SK-N-SH (cell line): ENCODE measurements around the gene IFT122.

Experiments
- EZH2phosphoT487 ChIP-seq: fragments of 200-600 bp; sonication (generic); IDR thresholded peaks from 2 replicates; pipeline ENCODE4 v1.6.1; 2017; ENCODE audit warnings: low read depth, mixed run types, mild to moderate bottlenecking, antibody characterized with exemption, moderate library complexity, borderline replicate concordance
- FOXM1 ChIP-seq: IDR thresholded peaks from 2 replicates; pipeline ENCODE4 v1.4.0; 2012; ENCODE audit warnings: low read depth, mild to moderate bottlenecking
- GABPA ChIP-seq: IDR thresholded peaks from 2 replicates; pipeline ENCODE4 v1.4.0; 2012; ENCODE audit warnings: low read depth, mild to moderate bottlenecking
- MAX ChIP-seq: IDR thresholded peaks from 2 replicates; pipeline ENCODE4 v1.4.0; 2012; ENCODE audit warnings: low read depth
- NFIC ChIP-seq: IDR thresholded peaks from 2 replicates; pipeline ENCODE4 v1.4.0; 2012; ENCODE audit warnings: borderline replicate concordance
- POLR2AphosphoS5 ChIP-seq: IDR thresholded peaks from 2 replicates; pipeline ENCODE4 v1.6.1; 2012; ENCODE audit warnings: low read depth, low read length
- RAD21 ChIP-seq: IDR thresholded peaks from 2 replicates; pipeline ENCODE4 v1.6.1; 2012; ENCODE audit warnings: mild to moderate bottlenecking, low read length
- TAF1 ChIP-seq: IDR thresholded peaks from 2 replicates; pipeline ENCODE4 v1.6.1; 2012; ENCODE audit warnings: low read depth, mild to moderate bottlenecking, low read length, moderate library complexity, borderline replicate concordance
- YY1 ChIP-seq: IDR thresholded peaks from 2 replicates; pipeline ENCODE4 v1.4.0; 2012; ENCODE audit warnings: low read depth, mild to moderate bottlenecking
- TF ChIP-seq, protein P1 (sequence below): fragments of 200-600 bp; sonication (generic); IDR thresholded peaks from 2 replicates; pipeline ENCODE4 v1.6.1; 2017; ENCODE audit warnings: antibody characterized with exemption, mild to moderate bottlenecking, moderate library complexity
- TF ChIP-seq, protein P2 (sequence below): IDR thresholded peaks from 2 replicates; pipeline ENCODE4 v1.4.0; 2012; ENCODE audit warnings: low read depth, borderline replicate concordance
- TF ChIP-seq, protein P3 (sequence below): fragments of 150-350 bp; IDR thresholded peaks from 2 replicates; pipeline ENCODE4 v1.6.1; 2017; ENCODE audit warnings: antibody characterized with exemption, low read length, low read depth, borderline replicate concordance

DNA sequence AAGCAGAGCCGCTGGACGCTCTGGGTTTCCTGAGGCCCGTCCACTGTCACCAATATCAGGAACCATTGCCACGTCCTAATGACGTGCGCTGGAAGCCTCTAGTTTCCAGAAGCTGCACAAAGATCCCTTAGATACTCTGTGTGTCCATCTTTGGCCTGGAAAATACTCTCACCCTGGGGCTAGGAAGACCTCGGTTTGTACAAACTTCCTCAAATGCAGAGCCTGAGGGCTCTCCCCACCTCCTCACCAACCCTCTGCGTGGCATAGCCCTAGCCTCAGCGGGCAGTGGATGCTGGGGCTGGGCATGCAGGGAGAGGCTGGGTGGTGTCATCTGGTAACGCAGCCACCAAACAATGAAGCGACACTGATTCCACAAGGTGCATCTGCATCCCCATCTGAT, 91.7 kb downstream of the IFT122 start:
- no peak for TF ChIP-seq FOXM1
- TF ChIP-seq, protein P1, sequence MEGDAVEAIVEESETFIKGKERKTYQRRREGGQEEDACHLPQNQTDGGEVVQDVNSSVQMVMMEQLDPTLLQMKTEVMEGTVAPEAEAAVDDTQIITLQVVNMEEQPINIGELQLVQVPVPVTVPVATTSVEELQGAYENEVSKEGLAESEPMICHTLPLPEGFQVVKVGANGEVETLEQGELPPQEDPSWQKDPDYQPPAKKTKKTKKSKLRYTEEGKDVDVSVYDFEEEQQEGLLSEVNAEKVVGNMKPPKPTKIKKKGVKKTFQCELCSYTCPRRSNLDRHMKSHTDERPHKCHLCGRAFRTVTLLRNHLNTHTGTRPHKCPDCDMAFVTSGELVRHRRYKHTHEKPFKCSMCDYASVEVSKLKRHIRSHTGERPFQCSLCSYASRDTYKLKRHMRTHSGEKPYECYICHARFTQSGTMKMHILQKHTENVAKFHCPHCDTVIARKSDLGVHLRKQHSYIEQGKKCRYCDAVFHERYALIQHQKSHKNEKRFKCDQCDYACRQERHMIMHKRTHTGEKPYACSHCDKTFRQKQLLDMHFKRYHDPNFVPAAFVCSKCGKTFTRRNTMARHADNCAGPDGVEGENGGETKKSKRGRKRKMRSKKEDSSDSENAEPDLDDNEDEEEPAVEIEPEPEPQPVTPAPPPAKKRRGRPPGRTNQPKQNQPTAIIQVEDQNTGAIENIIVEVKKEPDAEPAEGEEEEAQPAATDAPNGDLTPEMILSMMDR, result no peak
- no peak for TF ChIP-seq RAD21
- TF ChIP-seq NFIC, result no peak
- TF ChIP-seq, protein P2, sequence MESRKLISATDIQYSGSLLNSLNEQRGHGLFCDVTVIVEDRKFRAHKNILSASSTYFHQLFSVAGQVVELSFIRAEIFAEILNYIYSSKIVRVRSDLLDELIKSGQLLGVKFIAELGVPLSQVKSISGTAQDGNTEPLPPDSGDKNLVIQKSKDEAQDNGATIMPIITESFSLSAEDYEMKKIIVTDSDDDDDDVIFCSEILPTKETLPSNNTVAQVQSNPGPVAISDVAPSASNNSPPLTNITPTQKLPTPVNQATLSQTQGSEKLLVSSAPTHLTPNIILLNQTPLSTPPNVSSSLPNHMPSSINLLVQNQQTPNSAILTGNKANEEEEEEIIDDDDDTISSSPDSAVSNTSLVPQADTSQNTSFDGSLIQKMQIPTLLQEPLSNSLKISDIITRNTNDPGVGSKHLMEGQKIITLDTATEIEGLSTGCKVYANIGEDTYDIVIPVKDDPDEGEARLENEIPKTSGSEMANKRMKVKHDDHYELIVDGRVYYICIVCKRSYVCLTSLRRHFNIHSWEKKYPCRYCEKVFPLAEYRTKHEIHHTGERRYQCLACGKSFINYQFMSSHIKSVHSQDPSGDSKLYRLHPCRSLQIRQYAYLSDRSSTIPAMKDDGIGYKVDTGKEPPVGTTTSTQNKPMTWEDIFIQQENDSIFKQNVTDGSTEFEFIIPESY, result no peak
- no peak for TF ChIP-seq TAF1
- TF ChIP-seq, protein P3, sequence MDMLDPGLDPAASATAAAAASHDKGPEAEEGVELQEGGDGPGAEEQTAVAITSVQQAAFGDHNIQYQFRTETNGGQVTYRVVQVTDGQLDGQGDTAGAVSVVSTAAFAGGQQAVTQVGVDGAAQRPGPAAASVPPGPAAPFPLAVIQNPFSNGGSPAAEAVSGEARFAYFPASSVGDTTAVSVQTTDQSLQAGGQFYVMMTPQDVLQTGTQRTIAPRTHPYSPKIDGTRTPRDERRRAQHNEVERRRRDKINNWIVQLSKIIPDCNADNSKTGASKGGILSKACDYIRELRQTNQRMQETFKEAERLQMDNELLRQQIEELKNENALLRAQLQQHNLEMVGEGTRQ, result no peak
- TF ChIP-seq GABPA, result no peak
- no peak for TF ChIP-seq YY1
- no peak for TF ChIP-seq MAX
- TF ChIP-seq POLR2AphosphoS5, result no peak
- no peak for TF ChIP-seq EZH2phosphoT487
